Suppressor macrophage treated with lipopolysaccharide for 1 hour (primary cell): ENCODE measurements around the gene RFXAP.
A peak's percentile ranks its signal among the peaks of the same experiment; 100 is the strongest.

Experiments
- DNase-seq, 3 donors: peaks; one replicate each; pipeline ENCODE4 v3.0.0-alpha.2; 2020 to 2022

Gene RFXAP

DNA sequence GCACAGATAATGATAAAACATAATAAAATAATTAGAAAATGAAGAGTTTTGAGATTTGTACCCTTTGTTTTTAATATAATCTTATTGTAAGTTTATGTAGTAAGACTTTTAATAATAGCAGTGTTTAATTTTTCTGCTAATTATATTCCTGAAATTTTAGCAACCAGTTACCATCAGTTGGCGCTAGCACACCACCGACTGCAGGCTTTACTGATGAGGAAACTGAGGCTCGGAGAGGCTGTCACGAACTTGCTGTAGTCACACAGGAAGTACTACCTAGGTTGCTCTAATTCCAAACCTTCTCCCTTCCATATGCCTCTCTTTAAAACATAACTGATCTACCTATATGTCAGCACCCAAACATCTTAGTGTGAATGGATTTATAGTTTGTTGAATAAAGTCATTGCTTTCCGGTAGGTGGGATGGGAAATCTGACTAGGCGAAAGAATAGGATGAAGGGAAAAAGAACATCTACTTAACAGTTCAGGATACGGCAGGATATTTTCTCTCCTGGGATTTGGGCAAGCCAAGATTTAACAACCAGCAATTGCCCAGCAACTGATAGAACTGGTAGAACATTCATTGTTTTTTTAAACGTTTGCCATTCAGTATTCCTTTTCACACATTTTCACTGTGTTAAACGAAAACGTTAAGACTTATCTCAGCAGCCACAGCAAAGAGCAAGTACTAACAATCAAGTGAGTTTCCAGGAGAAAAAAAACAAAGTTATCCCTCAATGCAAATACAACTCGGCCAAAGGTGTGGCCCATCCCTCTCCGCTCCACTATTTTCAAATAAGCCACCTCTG is 822 bp upstream of the RFXAP start:
- no peak for DNase-seq

DNA sequence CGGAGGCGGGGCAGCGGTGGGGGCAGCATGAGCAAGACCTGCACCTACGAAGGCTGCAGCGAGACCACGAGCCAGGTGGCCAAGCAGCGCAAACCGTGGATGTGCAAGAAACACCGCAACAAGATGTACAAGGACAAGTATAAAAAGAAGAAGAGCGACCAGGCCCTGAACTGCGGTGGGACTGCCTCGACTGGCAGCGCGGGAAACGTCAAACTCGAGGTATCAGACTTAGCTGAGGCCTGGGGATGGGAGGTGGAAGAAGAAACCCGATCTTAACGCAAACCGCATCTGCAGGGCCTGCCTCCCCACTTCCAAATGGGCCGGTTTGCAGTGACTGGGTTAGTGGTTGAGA is 693 bp downstream of the RFXAP start:
- peak in 2 of 3 donors; percentile 19 to 28 for DNase-seq

- peak in 1 of 3 donors; percentile 5 for DNase-seq
These were observed 1.2 kb downstream of the RFXAP start for GRCh38 chr13:36820222-36820621.

DNA sequence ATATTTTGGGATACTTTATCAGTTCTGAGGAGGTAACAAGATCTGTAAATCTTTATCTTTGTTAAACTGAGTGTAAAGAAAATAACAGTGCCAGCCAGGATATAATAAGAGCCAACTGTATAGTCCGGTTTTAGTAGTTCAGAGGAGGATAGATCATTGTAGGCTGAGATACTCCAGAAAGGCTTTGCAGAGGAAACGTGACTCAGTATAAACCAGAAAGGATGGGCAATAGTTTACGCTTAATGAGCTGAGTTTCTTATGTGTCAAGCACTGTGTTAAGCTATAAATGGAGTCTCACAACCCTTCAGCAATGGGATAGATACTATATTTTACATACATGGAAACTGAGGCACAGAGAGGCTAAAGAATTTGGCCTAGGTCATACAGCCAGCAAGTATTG is 3.8 kb downstream of the RFXAP start:
- peak in 1 of 3 donors; percentile 4 for DNase-seq

GRCh38 chr13:36829753-36830152 is 10.7 kb downstream of the RFXAP start:
- DNase-seq, result no peak

- DNase-seq, result no peak
These were observed 12.3 kb downstream of the RFXAP start for GRCh38 chr13:36831291-36831690.

- no peak for DNase-seq
These were observed 15.3 kb downstream of the RFXAP start for GRCh38 chr13:36834299-36834698.

GRCh38 chr13:36837354-36838092 is 18.5 kb downstream of the RFXAP start:
- DNase-seq, result no peak

DNA sequence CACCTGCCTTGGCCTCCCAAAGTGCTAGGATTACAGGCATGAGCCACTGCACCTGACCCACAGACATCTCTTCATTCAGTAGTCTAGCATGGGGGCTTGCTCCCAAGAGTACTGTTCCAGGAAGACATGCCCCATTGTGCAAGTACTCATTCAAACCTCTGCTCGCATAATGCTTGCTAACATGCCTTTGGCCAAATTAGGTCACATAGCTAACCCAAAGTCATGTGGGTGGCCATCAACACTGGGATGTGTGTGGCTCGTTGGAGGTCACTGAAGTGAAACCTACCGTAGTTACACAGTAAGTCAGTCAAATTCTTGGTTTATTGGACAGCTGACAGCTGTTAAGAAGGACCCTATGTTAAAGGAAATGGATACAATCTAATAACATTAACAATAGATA is 20.3 kb downstream of the RFXAP start:
- no peak for DNase-seq

DNA sequence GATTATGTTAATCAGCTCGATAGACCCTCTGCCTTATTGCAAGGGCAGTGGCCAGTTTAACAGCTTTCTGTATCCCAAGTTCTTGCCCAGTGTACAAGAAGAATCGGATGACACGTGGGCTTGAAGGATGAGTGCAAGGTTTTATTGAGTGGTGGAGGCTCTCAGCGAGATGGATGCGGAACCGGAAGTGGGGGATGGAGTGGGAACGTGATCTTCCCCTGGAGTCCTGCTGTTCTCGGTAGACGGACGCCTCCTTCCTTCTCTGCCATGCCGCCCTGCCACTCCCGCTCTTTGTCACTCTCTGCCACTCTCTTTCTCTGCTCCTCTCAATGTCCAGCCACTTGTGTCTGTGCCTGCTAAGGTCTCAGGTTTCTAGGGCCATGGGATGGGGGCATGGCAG is 21.0 kb downstream of the RFXAP start:
- no peak for DNase-seq

GRCh38 chr13:36840718-36841250 is 21.8 kb downstream of the RFXAP start:
- no peak for DNase-seq

DNA sequence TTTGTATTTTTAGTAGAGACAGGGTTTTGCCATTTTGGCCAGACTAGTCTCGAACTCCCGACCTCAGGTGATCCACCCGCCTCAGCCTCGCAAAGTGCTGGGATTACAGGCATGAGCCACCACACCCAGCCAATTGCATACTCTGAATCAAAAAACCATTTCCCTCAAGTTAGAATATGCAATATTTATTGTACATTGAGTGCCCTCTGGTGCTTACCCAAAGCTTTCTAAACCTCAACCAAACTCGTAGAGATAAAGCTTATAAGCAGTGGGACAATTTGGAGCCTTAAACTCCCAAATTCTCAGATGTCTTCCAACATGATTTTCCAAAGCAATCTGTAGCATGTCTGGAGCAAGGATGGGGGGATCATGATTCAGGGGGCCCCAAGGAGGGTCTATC is 22.4 kb downstream of the RFXAP start:
- DNase-seq, result no peak

DNA sequence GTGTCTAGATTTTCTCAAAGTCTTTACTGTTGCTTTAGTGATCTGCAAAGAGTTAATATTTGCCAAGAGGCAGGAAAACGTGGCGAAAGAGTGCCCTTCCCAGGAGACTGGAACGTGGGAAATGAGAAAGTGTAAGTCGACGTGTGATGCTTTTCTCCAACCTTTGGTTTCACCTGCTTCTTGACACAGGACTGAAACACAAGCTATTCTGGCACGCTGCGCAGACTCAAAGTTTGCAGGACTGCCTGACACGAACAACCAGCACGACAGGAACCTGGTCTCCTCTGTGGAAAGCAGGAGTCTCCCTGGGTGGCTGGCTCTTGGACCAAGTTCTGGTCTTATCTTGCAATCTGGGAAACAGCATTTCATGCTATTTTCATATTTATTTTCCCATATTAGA is 28.6 kb downstream of the RFXAP start:
- no peak for DNase-seq

GRCh38 chr13:36848199-36848982 is 29.4 kb downstream of the RFXAP start:
- peak in 2 of 3 donors; percentile 27 to 50 for DNase-seq

GRCh38 chr13:36850790-36851438 is 31.9 kb downstream of the RFXAP start:
- peak; percentile 41 to 50 (median 43) for DNase-seq

DNA sequence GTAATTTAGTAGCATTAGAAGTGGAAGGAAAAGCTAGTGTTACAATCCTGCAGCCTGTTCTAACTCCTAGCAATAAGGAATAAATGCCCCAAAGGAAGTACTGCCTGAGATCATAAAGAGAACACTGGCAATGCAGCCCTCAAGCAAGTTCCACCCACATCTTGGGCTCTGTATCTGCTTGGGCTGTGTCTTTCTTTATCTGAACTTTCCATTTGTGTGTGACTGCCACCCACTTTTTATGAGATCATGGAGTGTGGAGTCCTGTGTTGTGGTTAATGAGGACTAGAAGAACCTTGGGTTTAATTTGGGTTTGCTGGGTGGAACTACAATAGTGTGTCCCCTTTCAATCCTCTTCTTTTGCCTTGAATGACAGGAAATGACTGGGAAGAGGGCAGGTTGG is 38.2 kb downstream of the RFXAP start:
- DNase-seq, result peak; percentile 48 to 60 (median 57)

GRCh38 chr13:36858290-36858689 is 39.3 kb downstream of the RFXAP start:
- peak; percentile 47 to 65 (median 58) for DNase-seq

GRCh38 chr13:36859259-36859658 is 40.2 kb downstream of the RFXAP start:
- DNase-seq, result no peak

DNA sequence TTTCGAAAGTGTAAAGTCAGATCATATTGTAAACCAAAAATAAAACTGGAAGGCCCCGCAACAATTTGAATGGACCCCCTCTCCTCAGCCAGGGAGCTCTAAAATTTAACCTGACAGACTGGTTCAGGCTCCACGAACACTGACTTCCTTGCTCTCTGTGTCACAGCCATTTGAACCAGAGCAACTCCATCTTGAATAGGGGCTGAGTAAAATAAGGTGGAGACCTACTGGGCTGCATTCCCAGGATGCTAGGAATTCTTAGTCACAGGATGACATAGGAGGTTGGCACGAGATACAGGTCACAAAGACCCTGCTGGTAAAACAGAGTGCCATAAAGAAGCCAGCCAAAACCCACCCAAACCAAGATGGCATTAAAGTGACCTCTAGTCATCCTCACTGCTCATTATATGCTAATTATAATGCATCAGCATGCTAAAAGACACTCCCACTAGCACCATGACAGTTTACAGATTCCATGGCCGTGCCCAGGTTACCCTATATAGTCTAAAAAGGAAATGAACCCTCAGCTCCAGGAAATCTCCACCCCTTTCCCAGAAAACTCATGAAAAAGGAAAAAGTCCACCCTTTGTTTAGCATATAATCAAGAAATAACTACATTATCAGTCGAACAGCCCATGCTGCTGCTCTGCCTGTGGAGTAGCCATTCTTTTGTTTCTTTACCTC is 43.1 kb downstream of the RFXAP start:
- no peak for DNase-seq

GRCh38 chr13:36862722-36863121 is 43.7 kb downstream of the RFXAP start:
- DNase-seq, result no peak

GRCh38 chr13:36865265-36865664 is 46.2 kb downstream of the RFXAP start:
- DNase-seq, result no peak

GRCh38 chr13:36866232-36866631 is 47.2 kb downstream of the RFXAP start:
- DNase-seq, result no peak
